RWPE1 (cell line): Measurements from ENCODE around the gene CXCL16.
A peak's percentile ranks its signal among the peaks of the same experiment; 100 is the strongest.

ENCODE experiments used
- CTCF ChIA-PET: fragments of 350-600 bp; sonication (Branson Sonifier 250); formaldehyde crosslinking; extraction: SDS; loops from one replicate; lab custom pipeline; 2021; lab: Yijun Ruan, JAX
- POLR2A ChIA-PET: fragments of 400-600 bp; formaldehyde crosslinking; extraction: SDS; loops from one replicate; lab custom pipeline; 2020; ENCODE audit warnings: antibody characterized with exemption; ENCODE audit not compliant: low non-redundant PET; lab: Yijun Ruan, JAX
- DNase-seq: peaks from one replicate; pipeline ENCODE4 v3.0.0; 2012; ENCODE audit warnings: low spot score
- H3K27ac ChIP-seq: fragments of 450-650 bp; 2 replicates; pipeline ENCODE4 v1.5.1; 2017
- CTCF ChIP-seq: fragments of 450-650 bp; conservative IDR thresholded peaks from 2 replicates; pipeline ENCODE4 v1.5.1; 2017; ENCODE audit warnings: low read depth, mild to moderate bottlenecking

Gene CXCL16

GRCh38 chr17:4771519-4772234 lies 31.9 kb upstream of the CXCL16 start, which contains the start of gene TM4SF5:
TM4SF5 (plus strand) TSS chr17:4771886; CDS start chr17:4771923, 37 bp downstream.
- TF ChIP-seq CTCF = no peak
- DNase-seq = no peak
- POLR2A ChIA-PET = no interaction called here
- CTCF ChIA-PET = interaction anchor here (0.6 to 0.8 kb wide), 3 partner anchors 18 to 205 kb away, joined by 3 to 4 read pairs (median 3); partner anchors contain the start of gene CHRNE
- no peak within 1 kb of the TSS for H3K27ac ChIP-seq

GRCh38 chr17:4769628-4770027 lies 29.9 kb upstream of the CXCL16 start:
- DNase-seq = peak; percentile 59
- CTCF ChIA-PET = interaction anchor here (0.7 kb wide), 1 partner anchor 203 kb away, joined by 4 read pairs; no protein-coding TSS in a partner anchor
- POLR2A ChIA-PET = interaction anchor here (0.6 kb wide), 1 partner anchor 26 kb away, joined by 3 read pairs; the partner anchor contains the start of gene PSMB6
- no peak overlapping the region for H3K27ac ChIP-seq
- no peak for TF ChIP-seq CTCF

- ChIA-PET POLR2A (no interaction called here), CTCF (no interaction called here)
- no peak for TF ChIP-seq CTCF
- H3K27ac ChIP-seq = no peak overlapping the region
- no peak for DNase-seq
These were observed 28.6 kb upstream of the CXCL16 start for GRCh38 chr17:4768298-4768697.

- no peak for TF ChIP-seq CTCF
- H3K27ac ChIP-seq = no peak overlapping the region
- no peak for DNase-seq
- ChIA-PET POLR2A (no interaction called here), CTCF (no interaction called here)
These were observed 27.0 kb upstream of the CXCL16 start for GRCh38 chr17:4766723-4767122.

- CTCF ChIA-PET = no interaction called here
- POLR2A ChIA-PET = no interaction called here
- no peak for DNase-seq
- H3K27ac ChIP-seq = no peak overlapping the region
- TF ChIP-seq CTCF = no peak
These were observed 26.5 kb upstream of the CXCL16 start for GRCh38 chr17:4766201-4766600.

- no peak for TF ChIP-seq CTCF
- ChIA-PET CTCF (interaction anchor here (0.9 kb wide), 1 partner anchor 26 kb away, joined by 3 read pairs; no protein-coding TSS in a partner anchor), POLR2A (no interaction called here)
- H3K27ac ChIP-seq = no peak overlapping the region
- DNase-seq = no peak
These were observed 24.9 kb upstream of the CXCL16 start for GRCh38 chr17:4764595-4764994.
